Ovary (tissue), 9 donors: Measurements from ENCODE around the gene MBD6. TPM values are rescaled to one million over a fixed set of nuclear protein-coding genes. Genes with fewer than 3 reads are reported as not detected.

Experiments used
- DNase-seq, 5 donors: peaks; one replicate each; pipeline ENCODE4 v3.0.0-alpha.2; 2019 to 2020
- H3K27ac ChIP-seq, 2 donors: fragments of 200-600 bp; one replicate each; pipeline versions ENCODE4 v1.5.1 to v1.8.0; 2019 to 2022
- H3K27me3 ChIP-seq: fragments of 200-600 bp; one replicate; pipeline ENCODE4 v1.8.0; 2022
- H3K36me3 ChIP-seq: fragments of 200-600 bp; sonication (generic); one replicate; pipeline ENCODE4 v1.5.1; 2019
- H3K4me1 ChIP-seq: one replicate; pipeline ENCODE4 v1.8.1; 2013; ENCODE audit warnings: mild to moderate bottlenecking, moderate library complexity; ENCODE audit not compliant: insufficient read depth
- H3K4me3 ChIP-seq: fragments of 200-600 bp; sonication (generic); one replicate; pipeline ENCODE4 v1.5.1; 2017
- H3K9me3 ChIP-seq, 2 donors: fragments of 200-600 bp in 1 of 2; sonication (generic) in 1 of 2; one replicate each; pipeline versions ENCODE4 v1.5.1 to v1.8.1; 2013 to 2019; ENCODE audit warnings: mild to moderate bottlenecking in 1 of 2, moderate library complexity in 1 of 2
- CTCF ChIP-seq, 3 donors: fragments of 450-650 bp in 2 of 3; fragments of 200-600 bp in 1 of 3; IDR thresholded peaks; one replicate each; pipeline versions ENCODE4 v1.5.1 to v1.8.0; 2016 to 2022; ENCODE audit warnings: antibody characterized with exemption in 3 of 3, mild to moderate bottlenecking in 1 of 3
- EP300 ChIP-seq: sonication (generic); formaldehyde crosslinking; IDR thresholded peaks from one replicate; pipeline ENCODE4 v1.6.1; 2017; ENCODE audit warnings: antibody characterized with exemption
- POLR2A ChIP-seq: fragments of 450-650 bp; IDR thresholded peaks from one replicate; pipeline ENCODE4 v1.6.1; 2017; ENCODE audit warnings: antibody characterized with exemption, mild to moderate bottlenecking, moderate library complexity
- WGBS, 3 donors: extraction: QIAGEN DNeasy Blood & Tissue Kit in 1 of 3; methylation state at CpG; one replicate each; pipeline versions ENCODE4 v1.1.5 to v1.1.7; 2013 to 2017; 5-methylcytosine and 5-hydroxymethylcytosine counted together
- intact Hi-C, 4 donors: fragments of 100-400 bp; cut with DNase I; formaldehyde crosslinking; loops; one replicate each; pipeline versions ENCODE4 v1.11.0 to v1.15.1; 2022 to 2023
- polyA plus RNA-seq, 2 donors: library from polyadenylated mRNA; stranded (reverse); fragments of 200-250 nt in 1 of 2; fragments of 350-450 nt in 1 of 2; fragmentation: Illumina TruSeq in 1 of 2; extraction: RNeasy Lipid Tissue Mini Kit (QIAGEN cat#74804) in 1 of 2; gene quantifications; one replicate each; pipeline ENCODE4 v1.2.3, GENCODE V29; 2013 to 2014
- total RNA-seq, 7 donors: library from RNA; depleted of rRNA in 2 of 7; stranded (reverse); fragments of >200 nt in 2 of 7; fragmentation: NEBNext Ultra II Directional in 3 of 7; extraction: Animal tissue kit (Norgen Biotek cat#: 25700) in 3 of 7; gene quantifications; one replicate each; pipeline versions ENCODE4 v1.1.0 to v1.2.4, GENCODE V29; 2016 to 2023
- donor health status: DM: no; HTN: no; CAD: no; lungs with moderate emphysema.
- donor health status: DM: no; HTN: no; CAD: no.
- donor health status: Bipolar disorder and iron deficiency.
- donor health status: DM: yes; HTN: yes; CAD: no.
- donor health status: DM: no; HTN: no; CAD: no.
- donor health status: DM: yes; HTN: yes; CAD: no.

Gene MBD6
- total and polyA plus RNA-seq, 9 donors = 18.1 to 122 (median 73.8) TPM

- H3K4me1 ChIP-seq = no peaks in the 10 kb centered on the region
- TF ChIP-seq POLR2A (no peak), CTCF (IDR thresholded peaks at IDR 0.05) (no peak), EP300 (no peak)
- H3K9me3 ChIP-seq = no peaks in the 10 kb centered on the region
- intact Hi-C loops = no loop called here
- H3K36me3 ChIP-seq = no peaks in the 10 kb centered on the region
- H3K27ac ChIP-seq = no peak overlapping the region
- WGBS, 3 donors = 51 to 58% (median 53%) methylated on average over 6 of the region's 6 CpGs
- DNase-seq = no peak
- no peak overlapping the region for H3K4me3 ChIP-seq
- no peaks in the 10 kb centered on the region for H3K27me3 ChIP-seq
Measured at GRCh38 chr12:57529831-57530230, 7.2 kb downstream of the MBD6 start.

- no peaks in the 10 kb centered on the region for H3K9me3 ChIP-seq
- intact Hi-C loops = no loop called here
- H3K4me1 ChIP-seq = no peaks in the 10 kb centered on the region
- TF ChIP-seq CTCF (IDR thresholded peaks at IDR 0.05) (no peak), POLR2A (no peak), EP300 (no peak)
- H3K27ac ChIP-seq = no peak overlapping the region
- no peak overlapping the region for H3K4me3 ChIP-seq
- H3K27me3 ChIP-seq = no peaks in the 10 kb centered on the region
- H3K36me3 ChIP-seq = no peaks in the 10 kb centered on the region
- WGBS, 3 donors = 73 to 77% (median 76%) methylated on average over 5 of the region's 5 CpGs
- no peak for DNase-seq
Measured at GRCh38 chr12:57530396-57531142, 7.9 kb downstream of the MBD6 start.

DNA sequence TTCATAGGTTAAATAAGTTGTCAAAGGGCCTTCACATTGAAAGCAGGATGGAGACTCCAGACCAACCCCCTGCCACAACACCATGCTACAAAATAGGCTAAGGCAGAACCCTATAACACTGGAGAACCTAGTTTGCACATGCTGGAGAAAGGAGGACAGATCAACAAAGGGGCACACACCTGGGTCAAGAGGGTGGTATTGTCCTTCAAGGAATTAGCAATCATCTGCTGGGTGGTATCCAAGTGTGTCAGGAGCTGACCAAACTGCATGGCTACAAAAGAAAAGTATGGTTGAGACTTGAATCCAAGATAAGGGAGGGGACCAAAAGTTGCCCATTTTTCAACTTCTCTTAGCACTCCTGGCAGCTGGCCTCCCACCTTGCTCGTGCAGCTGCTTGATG, 9.2 kb downstream of the MBD6 start:
- H3K27me3 ChIP-seq = no peaks in the 10 kb centered on the region
- no peak for TF ChIP-seq EP300
- no peak for TF ChIP-seq CTCF (IDR thresholded peaks at IDR 0.05)
- no peak overlapping the region for H3K4me3 ChIP-seq
- no peak for DNase-seq
- H3K27ac ChIP-seq = no peak overlapping the region
- intact Hi-C loops = no loop called here
- H3K9me3 ChIP-seq = no peaks in the 10 kb centered on the region
- H3K4me1 ChIP-seq = no peaks in the 10 kb centered on the region
- WGBS, 3 donors = 62 to 89% (median 65%) methylated on average over 1 of the region's 1 CpG
- no peaks in the 10 kb centered on the region for H3K36me3 ChIP-seq

DNA sequence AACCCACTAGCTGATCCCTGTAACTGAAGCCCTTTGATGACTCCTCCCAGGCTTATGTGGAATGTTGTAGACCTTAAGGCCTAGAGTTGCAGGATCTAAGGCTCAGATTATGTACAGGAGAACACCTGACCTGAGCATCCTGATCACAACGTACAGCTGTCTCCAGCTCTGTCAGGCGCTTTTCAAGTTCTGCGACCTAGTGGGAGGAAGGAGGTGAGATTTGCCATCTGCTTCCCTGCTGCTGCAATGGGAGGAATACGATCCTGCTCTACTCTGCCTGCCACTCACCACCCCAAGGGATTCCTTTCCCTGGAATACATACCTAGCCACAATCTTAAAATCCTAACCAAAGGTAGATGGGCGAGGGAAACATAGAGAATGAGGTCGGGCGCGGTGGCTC, 10.5 kb downstream of the MBD6 start:
- Histone ChIP-seq H3K36me3 (no peaks in the 10 kb centered on the region), H3K4me3 (no peak overlapping the region), H3K27ac (no peak overlapping the region), H3K9me3 (no peaks in the 10 kb centered on the region), H3K27me3 (no peaks in the 10 kb centered on the region), H3K4me1 (no peaks in the 10 kb centered on the region)
- DNase-seq = no peak
- 91 to 92% (median 91%) methylated on average over 8 of the region's 8 CpGs for WGBS, 3 donors
- intact Hi-C loops = no loop called here
- TF ChIP-seq EP300 (no peak), CTCF (IDR thresholded peaks at IDR 0.05) (no peak), POLR2A (no peak)
